ENCODE measurements around the gene P2RY12. TPM values are rescaled to one million over a fixed set of nuclear protein-coding genes. Genes with fewer than 3 reads are reported as not detected.

Gene P2RY12
- total RNA-seq, 4 donors from 2014 or later: 0.31 to 7.8 (median 3.7) TPM

GRCh38 chr3:151328298-151328995 is 56.1 kb downstream of the P2RY12 start:
- Histone ChIP-seq H3K27ac (peak overlapping the region in 1 of 4 donors; percentile 14), H3K36me3 (no peaks in the 10 kb centered on the region), H3K4me1 (no peaks in the 10 kb centered on the region), H3K27me3 (no peaks in the 10 kb centered on the region), H3K4me3 (no peak overlapping the region), H3K9me3 (no peaks in the 10 kb centered on the region)
- 44 to 60% methylated on average over 10 of the region's 10 CpGs for WGBS, 2 donors (ENCODE audit: low coverage in 1 of 2)
- no peak for ATAC-seq
- TF ChIP-seq EP300 (IDR thresholded peaks at IDR 0.05): no peak
- no peak for TF ChIP-seq POLR2AphosphoS5 (IDR thresholded peaks at IDR 0.05)
- TF ChIP-seq CTCF (IDR thresholded peaks at IDR 0.05): no peak
- TF ChIP-seq POLR2A (IDR thresholded peaks at IDR 0.05): no peak

- no peak for TF ChIP-seq EP300 (IDR thresholded peaks at IDR 0.05)
- peak in 3 of 4 experiments; percentile 22 to 60 (median 42) for TF ChIP-seq CTCF (IDR thresholded peaks at IDR 0.05)
- 9 to 23% methylated on average over 3 of the region's 3 CpGs for WGBS, 2 donors (ENCODE audit: low coverage in 1 of 2)
- Histone ChIP-seq H3K4me1 (no peaks in the 10 kb centered on the region), H3K36me3 (no peaks in the 10 kb centered on the region), H3K27ac (no peak overlapping the region), H3K4me3 (no peak overlapping the region), H3K9me3 (no peaks in the 10 kb centered on the region), H3K27me3 (no peaks in the 10 kb centered on the region)
- no peak for ATAC-seq
Measured at GRCh38 chr3:151327571-151328198, 56.9 kb downstream of the P2RY12 start.

DNA sequence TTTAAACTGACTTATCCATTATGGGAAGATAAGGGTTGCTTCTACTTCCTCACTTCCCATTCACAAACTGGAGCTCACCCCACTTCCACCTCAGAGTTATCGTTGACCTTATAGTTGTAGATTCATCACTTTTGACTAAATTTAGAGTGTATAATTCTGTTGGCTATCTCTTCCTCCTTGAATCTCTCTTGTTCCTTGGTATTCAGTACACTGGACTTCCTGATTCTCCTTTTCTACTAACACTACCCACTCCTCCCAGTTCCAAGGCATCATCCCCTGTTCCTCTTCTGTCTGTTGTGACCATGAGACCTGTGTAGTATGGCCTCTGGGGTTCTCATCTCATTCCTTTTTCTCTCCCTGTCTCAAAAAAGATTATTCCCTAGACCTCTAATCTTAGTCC is 62.0 kb downstream of the P2RY12 start:
- H3K4me3 ChIP-seq: no peak overlapping the region
- H3K36me3 ChIP-seq: no peaks in the 10 kb centered on the region
- TF ChIP-seq POLR2AphosphoS5 (IDR thresholded peaks at IDR 0.05) (no peak), CTCF (IDR thresholded peaks at IDR 0.05) (no peak), EP300 (IDR thresholded peaks at IDR 0.05) (no peak), POLR2A (IDR thresholded peaks at IDR 0.05) (no peak)
- H3K4me1 ChIP-seq: no peaks in the 10 kb centered on the region
- no peak for ATAC-seq
- no peaks in the 10 kb centered on the region for H3K27me3 ChIP-seq
- no peaks in the 10 kb centered on the region for H3K9me3 ChIP-seq
- H3K27ac ChIP-seq: no peak overlapping the region
- WGBS, 2 donors (ENCODE audit: low coverage in 1 of 2): 95 to 100% methylated on average over 1 of the region's 1 CpG

- no peak overlapping the region for H3K27ac ChIP-seq
- TF ChIP-seq POLR2A (IDR thresholded peaks at IDR 0.05) (no peak), CTCF (IDR thresholded peaks at IDR 0.05) (no peak), POLR2AphosphoS5 (IDR thresholded peaks at IDR 0.05) (no peak), EP300 (IDR thresholded peaks at IDR 0.05) (no peak)
- no peaks in the 10 kb centered on the region for H3K4me1 ChIP-seq
- no peak overlapping the region for H3K4me3 ChIP-seq
- 33 to 79% methylated on average over 1 of the region's 1 CpG for WGBS, 2 donors (ENCODE audit: low coverage in 1 of 2)
- no peaks in the 10 kb centered on the region for H3K36me3 ChIP-seq
- H3K9me3 ChIP-seq: no peaks in the 10 kb centered on the region
- no peak for ATAC-seq
- H3K27me3 ChIP-seq: no peaks in the 10 kb centered on the region
Measured at GRCh38 chr3:151321526-151321925, 63.0 kb downstream of the P2RY12 start.

DNA sequence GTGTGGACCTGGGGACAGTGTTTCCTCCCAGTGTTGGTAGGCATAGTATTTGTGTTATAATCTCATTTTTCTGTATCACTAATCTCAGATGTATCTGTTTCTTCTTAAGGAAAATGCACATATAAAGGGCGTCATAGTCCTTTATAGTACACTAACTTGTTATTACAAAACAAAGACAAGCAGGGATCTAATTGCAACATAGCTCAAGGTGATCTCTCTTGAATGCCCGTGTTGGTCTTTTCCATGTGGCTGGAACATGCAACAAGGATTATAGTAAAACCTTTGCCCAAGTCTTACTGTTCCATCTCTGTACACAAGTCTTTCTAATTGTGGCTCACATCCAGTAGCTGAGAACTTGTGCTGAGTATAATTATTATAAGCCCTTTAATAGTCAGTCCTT is 64.4 kb downstream of the P2RY12 start:
- TF ChIP-seq EP300 (IDR thresholded peaks at IDR 0.05) (no peak), POLR2AphosphoS5 (IDR thresholded peaks at IDR 0.05) (no peak), POLR2A (IDR thresholded peaks at IDR 0.05) (no peak), CTCF (IDR thresholded peaks at IDR 0.05) (no peak)
- Histone ChIP-seq H3K36me3 (no peaks in the 10 kb centered on the region), H3K4me1 (no peaks in the 10 kb centered on the region), H3K4me3 (no peak overlapping the region), H3K27ac (no peak overlapping the region), H3K27me3 (no peaks in the 10 kb centered on the region), H3K9me3 (no peaks in the 10 kb centered on the region)
- ATAC-seq: no peak
- WGBS, 2 donors (ENCODE audit: low coverage in 1 of 2): 88 to 100% methylated on average over 1 to 2 of the region's 2 CpGs
